HepG2 (cell line): ENCODE data around the gene NEU4. TPM values are rescaled to one million over a fixed set of nuclear protein-coding genes. Genes with fewer than 3 reads are reported as not detected.

ENCODE experiments used
- AGO1 ChIP-seq: fragments of 200-400 bp; formaldehyde crosslinking; IDR thresholded peaks from 2 replicates; pipeline ENCODE4 v1.6.1; 2017; ENCODE audit warnings: mild to moderate bottlenecking, low read depth, low read length, moderate library complexity; ENCODE audit not compliant: poor library complexity, severe bottlenecking
- ARNT2 ChIP-seq: sonication (generic); formaldehyde crosslinking; IDR thresholded peaks from 2 replicates; pipeline ENCODE4 v1.8.0; 2022; ENCODE audit warnings: mild to moderate bottlenecking, low read depth, missing genetic modification reagents, moderate library complexity
- CEBPG ChIP-seq: IDR thresholded peaks from 2 replicates; pipeline ENCODE4 v1.6.1; 2016
- EP300 ChIP-seq, 3 experiments: sonication (generic) in 1 of 3; formaldehyde crosslinking in 1 of 3; IDR thresholded peaks; 2 replicates each; pipeline versions ENCODE4 v1.5.1 to v1.6.1; 2011 to 2020; ENCODE audit warnings: low read depth in 2 of 3, low read length in 2 of 3, borderline replicate concordance in 1 of 3, improper control_type of control experiment in 1 of 3, mild to moderate bottlenecking in 1 of 3, missing genetic modification reagents in 1 of 3, moderate library complexity in 1 of 3
- FOXJ3 ChIP-seq: sonication (generic); formaldehyde crosslinking; IDR thresholded peaks from 2 replicates; pipeline ENCODE4 v1.4.0; 2020; ENCODE audit warnings: missing genetic modification reagents, mild to moderate bottlenecking, borderline replicate concordance
- GABPB1 ChIP-seq: IDR thresholded peaks from 2 replicates; pipeline ENCODE4 v1.6.1; 2016; ENCODE audit warnings: mild to moderate bottlenecking, missing genetic modification reagents, moderate library complexity, missing compliant biosample characterization
- KDM3A ChIP-seq: IDR thresholded peaks from 2 replicates; pipeline ENCODE4 v1.6.1; 2018; ENCODE audit warnings: low read depth, missing compliant biosample characterization
- MEIS1 ChIP-seq: sonication (generic); formaldehyde crosslinking; IDR thresholded peaks from 2 replicates; pipeline ENCODE4 v1.9.0; 2021; ENCODE audit warnings: mild to moderate bottlenecking, missing genetic modification reagents, moderate library complexity, borderline replicate concordance
- NCOA5 ChIP-seq: sonication (generic); formaldehyde crosslinking; IDR thresholded peaks from 2 replicates; pipeline ENCODE4 v1.4.0; 2020; ENCODE audit warnings: missing genetic modification reagents
- PCBP2 ChIP-seq: fragments of 200-400 bp; formaldehyde crosslinking; optimal IDR thresholded peaks from 2 replicates; pipeline ENCODE3; 2018; ENCODE audit warnings: low read length, low read depth; ENCODE audit not compliant: poor library complexity, severe bottlenecking
- SP1 ChIP-seq, 2 experiments: fragments of 450-650 bp in 1 of 2; sonication (generic) in 1 of 2; formaldehyde crosslinking in 1 of 2; IDR thresholded peaks; 2 replicates each; pipeline versions ENCODE4 v1.4.0 to v1.6.1; 2016 to 2020; ENCODE audit warnings: missing genetic modification reagents in 1 of 2
- TBX3 ChIP-seq: fragments of 450-650 bp; IDR thresholded peaks from 2 replicates; pipeline ENCODE4 v1.6.1; 2017; ENCODE audit warnings: antibody characterized with exemption, mild to moderate bottlenecking, inconsistent platforms, borderline replicate concordance
- ZBTB7B ChIP-seq: sonication (generic); formaldehyde crosslinking; IDR thresholded peaks from 2 replicates; pipeline ENCODE4 v1.4.0; 2020; ENCODE audit warnings: missing genetic modification reagents
- ZFP82 ChIP-seq: sonication (generic); formaldehyde crosslinking; IDR thresholded peaks from 2 replicates; pipeline ENCODE4 v1.5.1; 2020; ENCODE audit warnings: mild to moderate bottlenecking, missing genetic modification reagents, borderline replicate concordance
- ZNF143 ChIP-seq: sonication (generic); formaldehyde crosslinking; IDR thresholded peaks from 2 replicates; pipeline ENCODE4 v1.4.0; 2020; ENCODE audit warnings: missing genetic modification reagents
- ZNF451 ChIP-seq: sonication (generic); formaldehyde crosslinking; IDR thresholded peaks from 2 replicates; pipeline ENCODE4 v1.5.0; 2020; ENCODE audit warnings: mild to moderate bottlenecking, missing genetic modification reagents
- ZNF569 ChIP-seq: sonication (generic); formaldehyde crosslinking; IDR thresholded peaks from 2 replicates; pipeline ENCODE4 v1.5.0; 2020; ENCODE audit warnings: mild to moderate bottlenecking, missing genetic modification reagents, moderate library complexity, borderline replicate concordance
- ZSCAN29 ChIP-seq: sonication (generic); formaldehyde crosslinking; conservative IDR thresholded peaks from 2 replicates; pipeline ENCODE4 v1.4.0; 2020; ENCODE audit warnings: mild to moderate bottlenecking, missing genetic modification reagents
- polyA plus RNA-seq, 8 experiments: library from polyadenylated mRNA; depleted of rRNA in 3 of 8; stranded (reverse) in 7 of 8; unstranded in 1 of 8; fragments of >200 nt; fragmentation: Illumina TruSeq in 4 of 8; extraction: Trizol in 4 of 8; gene quantifications; 2 replicates each; pipeline versions ENCODE4 v1.2.1 to v1.2.3, GENCODE V29; 2011 to 2016; ENCODE audit warnings: low read depth in 4 of 8, missing spikeins in 1 of 8, mixed read lengths in 1 of 8; ENCODE audit not compliant: insufficient read depth in 1 of 8
- total RNA-seq, 5 experiments: library from RNA; depleted of rRNA; stranded (reverse); fragments of >200 nt; fragmentation: Illumina TruSeq; extraction: Trizol; gene quantifications; 2 replicates each; pipeline ENCODE4 v1.2.3, GENCODE V29; 2016; ENCODE audit warnings: low read depth in 1 of 5
- TF ChIP-seq, protein P1 (sequence below): sonication (generic); formaldehyde crosslinking; IDR thresholded peaks from 2 replicates; pipeline ENCODE4 v1.5.0; 2020; ENCODE audit warnings: missing genetic modification reagents
- TF ChIP-seq, protein P2 (sequence below): sonication (generic); formaldehyde crosslinking; IDR thresholded peaks from 2 replicates; pipeline ENCODE4 v1.4.0; 2020; ENCODE audit warnings: missing genetic modification reagents
- TF ChIP-seq, protein P3 (sequence below): sonication (generic); formaldehyde crosslinking; IDR thresholded peaks from 2 replicates; pipeline ENCODE4 v1.8.0; 2022; ENCODE audit warnings: missing genetic modification reagents, low read depth, mild to moderate bottlenecking, borderline replicate concordance

The NEU4 gene
- total and polyA plus RNA-seq, 2 of the 13 experiments (the other 11 are each of a cell fraction or from before 2014, with no cell fraction given): 53.5 to 107 TPM

DNA sequence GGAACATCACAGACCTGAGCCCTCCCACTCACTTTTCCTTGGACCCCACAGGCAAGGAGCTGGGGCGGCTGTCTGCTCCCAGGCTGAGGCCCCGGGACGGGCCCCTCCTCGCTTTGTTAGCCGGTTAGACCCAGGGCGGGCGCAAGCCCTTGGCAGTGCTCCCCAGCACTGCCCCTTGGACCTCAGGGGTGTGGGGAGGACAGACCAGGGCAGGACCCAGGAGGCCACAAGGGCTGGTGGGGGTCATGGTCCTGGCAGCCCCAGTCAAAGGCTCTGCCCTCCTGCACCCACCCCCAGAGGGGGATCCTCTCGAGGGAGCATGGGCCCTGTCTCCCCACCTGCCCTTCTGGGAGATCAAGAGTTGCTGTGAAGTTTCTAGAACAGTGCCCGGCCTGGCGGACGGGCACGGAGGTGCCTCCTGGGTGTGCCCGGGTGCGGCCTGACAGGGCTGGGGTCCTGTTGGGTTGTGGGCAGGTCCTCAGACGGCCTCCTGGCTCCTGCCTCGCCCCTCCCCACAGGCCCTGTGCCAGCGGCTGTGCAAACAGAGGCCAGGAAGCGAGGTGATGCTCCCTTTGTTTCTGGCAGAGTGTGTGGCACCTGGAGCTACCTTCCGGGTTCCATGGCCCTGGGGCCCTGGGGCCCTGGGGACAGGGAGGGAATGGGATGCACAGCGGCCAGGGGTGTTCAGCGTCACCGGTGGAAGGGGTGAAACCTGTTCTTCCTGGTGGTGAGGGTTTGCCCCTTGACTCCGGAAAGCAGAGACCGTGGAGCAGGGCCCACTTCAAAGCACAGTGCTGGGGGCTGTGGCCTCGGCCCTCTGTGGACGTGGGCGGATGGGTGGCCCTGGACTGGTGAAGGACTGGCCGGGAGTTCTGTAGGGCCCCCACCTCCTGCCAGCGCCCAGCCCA, 35.2 kb upstream of the NEU4 start (continued):
- TF ChIP-seq, protein P1, sequence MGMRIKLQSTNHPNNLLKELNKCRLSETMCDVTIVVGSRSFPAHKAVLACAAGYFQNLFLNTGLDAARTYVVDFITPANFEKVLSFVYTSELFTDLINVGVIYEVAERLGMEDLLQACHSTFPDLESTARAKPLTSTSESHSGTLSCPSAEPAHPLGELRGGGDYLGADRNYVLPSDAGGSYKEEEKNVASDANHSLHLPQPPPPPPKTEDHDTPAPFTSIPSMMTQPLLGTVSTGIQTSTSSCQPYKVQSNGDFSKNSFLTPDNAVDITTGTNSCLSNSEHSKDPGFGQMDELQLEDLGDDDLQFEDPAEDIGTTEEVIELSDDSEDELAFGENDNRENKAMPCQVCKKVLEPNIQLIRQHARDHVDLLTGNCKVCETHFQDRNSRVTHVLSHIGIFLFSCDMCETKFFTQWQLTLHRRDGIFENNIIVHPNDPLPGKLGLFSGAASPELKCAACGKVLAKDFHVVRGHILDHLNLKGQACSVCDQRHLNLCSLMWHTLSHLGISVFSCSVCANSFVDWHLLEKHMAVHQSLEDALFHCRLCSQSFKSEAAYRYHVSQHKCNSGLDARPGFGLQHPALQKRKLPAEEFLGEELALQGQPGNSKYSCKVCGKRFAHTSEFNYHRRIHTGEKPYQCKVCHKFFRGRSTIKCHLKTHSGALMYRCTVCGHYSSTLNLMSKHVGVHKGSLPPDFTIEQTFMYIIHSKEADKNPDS (CRISPR knock-in tag): no peak; the same call in 1 of the 2 replicates
- TF ChIP-seq ZBTB7B: peak; percentile 86
- TF ChIP-seq FOXJ3 (CRISPR knock-in tag): peak; percentile 64; the same call in 1 of the 2 replicates
- peak; percentile 8; the same call in 1 of the 2 replicates for TF ChIP-seq CEBPG (CRISPR knock-in tag)
- TF ChIP-seq KDM3A (CRISPR knock-in tag): no peak; the same call in 1 of the 2 replicates
- no peak for TF ChIP-seq NCOA5 (CRISPR knock-in tag)
- TF ChIP-seq, protein P2, sequence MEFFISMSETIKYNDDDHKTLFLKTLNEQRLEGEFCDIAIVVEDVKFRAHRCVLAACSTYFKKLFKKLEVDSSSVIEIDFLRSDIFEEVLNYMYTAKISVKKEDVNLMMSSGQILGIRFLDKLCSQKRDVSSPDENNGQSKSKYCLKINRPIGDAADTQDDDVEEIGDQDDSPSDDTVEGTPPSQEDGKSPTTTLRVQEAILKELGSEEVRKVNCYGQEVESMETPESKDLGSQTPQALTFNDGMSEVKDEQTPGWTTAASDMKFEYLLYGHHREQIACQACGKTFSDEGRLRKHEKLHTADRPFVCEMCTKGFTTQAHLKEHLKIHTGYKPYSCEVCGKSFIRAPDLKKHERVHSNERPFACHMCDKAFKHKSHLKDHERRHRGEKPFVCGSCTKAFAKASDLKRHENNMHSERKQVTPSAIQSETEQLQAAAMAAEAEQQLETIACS: no peak
- 0 out of 2 replicates have a peak, but pooled peaks have one; percentile 17 for TF ChIP-seq ZFP82 (CRISPR knock-in tag)
- TF ChIP-seq EP300 (IDR thresholded peaks at IDR 0.05; ENCODE audit: low read depth in 2 of 2, low read length in 2 of 2): 0 out of 4 replicates have a peak, but pooled peaks of 1 of the 2 experiments have one; percentile 17
- TF ChIP-seq EP300 (CRISPR knock-in tag; IDR thresholded peaks at IDR 0.05; ENCODE audit: borderline replicate concordance): peak; percentile 29; the same call in 1 of the 2 replicates
- TF ChIP-seq GABPB1 (CRISPR knock-in tag): peak; percentile 77
- no peak for TF ChIP-seq ZSCAN29
- TF ChIP-seq SP1 (IDR thresholded peaks at IDR 0.05): no peak
- no peak; the same call in 1 of the 2 replicates for TF ChIP-seq SP1 (CRISPR knock-in tag; IDR thresholded peaks at IDR 0.05)
- no peak for TF ChIP-seq ZNF569
- TF ChIP-seq AGO1: peak; percentile 98
- TF ChIP-seq TBX3: 0 out of 2 replicates have a peak, but pooled peaks have one; percentile 36
- no peak for TF ChIP-seq ZNF451
- TF ChIP-seq ARNT2 (CRISPR knock-in tag): no peak; the same call in 1 of the 2 replicates
- TF ChIP-seq PCBP2: no peak
- peak; percentile 44; the same call in 1 of the 2 replicates for TF ChIP-seq ZNF143
- TF ChIP-seq, protein P3, sequence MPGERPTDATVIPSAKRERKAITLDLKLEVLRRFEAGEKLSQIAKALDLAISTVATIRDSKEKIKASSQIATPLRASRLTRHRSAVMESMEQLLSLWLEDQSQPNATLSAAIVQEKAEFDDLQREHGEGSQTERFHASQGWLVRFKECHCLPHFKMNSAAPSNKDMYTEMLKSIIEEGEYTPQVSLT (CRISPR knock-in tag): peak; percentile 53; the same call in 1 of the 2 replicates
- no peak for TF ChIP-seq MEIS1
